ENCODE results near the gene TMEM134.

DNA sequence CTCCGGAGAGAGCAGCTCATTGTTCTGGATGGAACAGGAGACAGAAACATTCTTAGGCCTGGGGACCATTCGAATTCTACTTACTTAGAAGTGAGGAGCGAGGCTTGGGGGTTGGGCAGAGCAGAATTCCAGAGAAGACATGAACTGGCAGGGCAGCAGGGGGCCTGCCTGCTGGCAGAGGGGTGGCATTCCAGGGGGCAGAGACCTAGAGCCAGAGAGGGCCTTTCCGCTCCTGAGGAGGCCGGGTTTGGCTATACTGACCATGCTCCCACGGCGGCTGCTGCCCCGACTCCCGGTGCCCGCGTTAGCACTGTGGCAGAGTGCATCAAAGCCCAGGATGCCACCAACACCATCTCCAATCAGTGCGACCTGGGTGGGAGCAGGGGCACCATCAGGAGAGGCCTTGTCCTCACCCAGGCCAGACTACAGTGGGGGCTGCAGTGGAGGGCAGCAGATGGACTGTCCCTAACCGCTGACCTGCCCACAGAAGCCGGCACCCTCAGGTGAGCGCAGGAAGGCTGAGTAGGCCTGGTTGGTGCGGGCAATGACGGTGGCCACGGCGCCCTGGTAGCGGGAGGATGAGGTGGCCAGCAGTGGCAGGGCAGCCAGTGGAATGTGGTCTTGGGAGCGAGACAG lies 28.7 kb upstream of the TMEM134 start:
- TF ChIP-seq, protein P1, sequence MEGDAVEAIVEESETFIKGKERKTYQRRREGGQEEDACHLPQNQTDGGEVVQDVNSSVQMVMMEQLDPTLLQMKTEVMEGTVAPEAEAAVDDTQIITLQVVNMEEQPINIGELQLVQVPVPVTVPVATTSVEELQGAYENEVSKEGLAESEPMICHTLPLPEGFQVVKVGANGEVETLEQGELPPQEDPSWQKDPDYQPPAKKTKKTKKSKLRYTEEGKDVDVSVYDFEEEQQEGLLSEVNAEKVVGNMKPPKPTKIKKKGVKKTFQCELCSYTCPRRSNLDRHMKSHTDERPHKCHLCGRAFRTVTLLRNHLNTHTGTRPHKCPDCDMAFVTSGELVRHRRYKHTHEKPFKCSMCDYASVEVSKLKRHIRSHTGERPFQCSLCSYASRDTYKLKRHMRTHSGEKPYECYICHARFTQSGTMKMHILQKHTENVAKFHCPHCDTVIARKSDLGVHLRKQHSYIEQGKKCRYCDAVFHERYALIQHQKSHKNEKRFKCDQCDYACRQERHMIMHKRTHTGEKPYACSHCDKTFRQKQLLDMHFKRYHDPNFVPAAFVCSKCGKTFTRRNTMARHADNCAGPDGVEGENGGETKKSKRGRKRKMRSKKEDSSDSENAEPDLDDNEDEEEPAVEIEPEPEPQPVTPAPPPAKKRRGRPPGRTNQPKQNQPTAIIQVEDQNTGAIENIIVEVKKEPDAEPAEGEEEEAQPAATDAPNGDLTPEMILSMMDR (IDR thresholded peaks at IDR 0.05; ENCODE audit: insufficient read depth, low read depth, low read length) = no peak
- no peak for TF ChIP-seq EZH2 (IDR thresholded peaks at IDR 0.05; ENCODE audit: insufficient read depth, low read length)
